H9 (cell line): ENCODE measurements around the gene NXPH1. TPM values are rescaled to one million over a fixed set of nuclear protein-coding genes. Genes with fewer than 3 reads are reported as not detected.

Experiments used
- DNase-seq: peaks from one replicate; pipeline ENCODE4 v3.0.0-alpha.2; 2017
- H2AFZ ChIP-seq: one replicate; pipeline ENCODE4 v1.6.1; 2013; ENCODE audit warnings: mild to moderate bottlenecking, low read length, control low read depth, moderate library complexity
- H2AK5ac ChIP-seq: 2 replicates; pipeline ENCODE4 v1.6.1; 2013; ENCODE audit warnings: low read length, control low read depth, mixed read lengths; ENCODE audit not compliant: insufficient read length
- H2BK120ac ChIP-seq: one replicate; pipeline ENCODE4 v1.6.1; 2013; ENCODE audit warnings: low read depth, mild to moderate bottlenecking, low read length, control low read depth, inconsistent platforms; ENCODE audit not compliant: poor library complexity, severe bottlenecking
- H2BK12ac ChIP-seq: 2 replicates; pipeline ENCODE4 v1.6.1; 2013; ENCODE audit warnings: low read length, control low read depth, mixed read lengths, low read depth; ENCODE audit not compliant: insufficient read length
- H2BK15ac ChIP-seq: 2 replicates; pipeline ENCODE4 v1.6.1; 2013; ENCODE audit warnings: low read depth, low read length, control low read depth
- H2BK20ac ChIP-seq: one replicate; pipeline ENCODE4 v1.6.1; 2013; ENCODE audit warnings: low read depth, mild to moderate bottlenecking, low read length, control low read depth, inconsistent platforms; ENCODE audit not compliant: poor library complexity, severe bottlenecking
- H2BK5ac ChIP-seq: 2 replicates; pipeline ENCODE4 v1.6.1; 2013; ENCODE audit warnings: low read length, control low read depth, mixed read lengths; ENCODE audit not compliant: insufficient read length
- H3K14ac ChIP-seq: 2 replicates; pipeline ENCODE4 v1.6.1; 2013; ENCODE audit warnings: low read length, control low read depth; ENCODE audit not compliant: insufficient read depth
- H3K18ac ChIP-seq: 2 replicates; pipeline ENCODE4 v1.6.1; 2013; ENCODE audit warnings: low read depth, mild to moderate bottlenecking, mixed read lengths, low read length, control low read depth; ENCODE audit not compliant: insufficient read length
- H3K23ac ChIP-seq: 2 replicates; pipeline ENCODE4 v1.6.1; 2013; ENCODE audit warnings: low read length, control low read depth, mixed read lengths, low read depth; ENCODE audit not compliant: insufficient read length
- H3K23me2 ChIP-seq: 2 replicates; pipeline ENCODE4 v1.6.1; 2013; ENCODE audit warnings: low read depth, mild to moderate bottlenecking, mixed read lengths, low read length, control low read depth; ENCODE audit not compliant: insufficient read length, poor library complexity, severe bottlenecking
- H3K27ac ChIP-seq: 2 replicates; pipeline ENCODE4 v1.5.1; 2013; ENCODE audit warnings: low read length, control low read depth, mixed read lengths, low read depth; ENCODE audit not compliant: insufficient read length
- H3K27me3 ChIP-seq: 2 replicates; pipeline ENCODE4 v1.6.1; 2013; ENCODE audit warnings: low read length, control low read depth, inconsistent platforms; ENCODE audit not compliant: insufficient read depth
- H3K4ac ChIP-seq: 2 replicates; pipeline ENCODE4 v1.6.1; 2013; ENCODE audit warnings: low read depth, mild to moderate bottlenecking, control low read depth, inconsistent platforms, low read length, moderate library complexity
- H3K4me1 ChIP-seq: 2 replicates; pipeline ENCODE4 v1.6.1; 2013; ENCODE audit warnings: low read length, control low read depth, inconsistent platforms; ENCODE audit not compliant: insufficient read depth
- H3K4me2 ChIP-seq: 2 replicates; pipeline ENCODE4 v1.6.1; 2013; ENCODE audit warnings: low read length, control low read depth, mixed read lengths; ENCODE audit not compliant: insufficient read length, insufficient read depth
- H3K56ac ChIP-seq: 2 replicates; pipeline ENCODE4 v1.6.1; 2013; ENCODE audit warnings: low read depth, mild to moderate bottlenecking, mixed read lengths, low read length, control low read depth; ENCODE audit not compliant: insufficient read length
- H3K79me1 ChIP-seq: 2 replicates; pipeline ENCODE4 v1.6.1; 2013; ENCODE audit warnings: low read depth, mild to moderate bottlenecking, moderate library complexity, low read length, control low read depth, inconsistent platforms; ENCODE audit not compliant: insufficient read depth, poor library complexity, severe bottlenecking
- H3K79me2 ChIP-seq: 2 replicates; pipeline ENCODE4 v1.6.1; 2013; ENCODE audit warnings: low read length, control low read depth, inconsistent platforms; ENCODE audit not compliant: insufficient read depth
- H3K9ac ChIP-seq: 2 replicates; pipeline ENCODE4 v1.6.1; 2013; ENCODE audit warnings: low read length, control low read depth, mixed read lengths; ENCODE audit not compliant: insufficient read length; ENCODE audit errors: extremely low read depth
- H3K9me3 ChIP-seq: one replicate; pipeline ENCODE4 v1.6.1; 2013; ENCODE audit warnings: low read depth, low read length, inconsistent platforms; ENCODE audit not compliant: control insufficient read depth
- H3T11ph ChIP-seq: one replicate; pipeline ENCODE4 v1.6.1; 2013; ENCODE audit warnings: mild to moderate bottlenecking, low read length, control low read depth, inconsistent platforms
- H4K20me1 ChIP-seq: one replicate; pipeline ENCODE4 v1.6.1; 2013; ENCODE audit not compliant: control insufficient read depth, insufficient read length, insufficient read depth
- H4K5ac ChIP-seq: 2 replicates; pipeline ENCODE4 v1.6.1; 2013; ENCODE audit warnings: low read depth, mild to moderate bottlenecking, mixed read lengths, low read length, control low read depth; ENCODE audit not compliant: insufficient read length
- H4K8ac ChIP-seq: replicated peaks from 2 replicates; pipeline ENCODE4 v1.6.1; 2013; ENCODE audit warnings: low read length, control low read depth, mixed read lengths, low read depth; ENCODE audit not compliant: insufficient read length
- H4K91ac ChIP-seq: 2 replicates; pipeline ENCODE4 v1.6.1; 2013; ENCODE audit warnings: low read depth, mild to moderate bottlenecking, moderate library complexity, mixed read lengths, low read length, control low read depth; ENCODE audit not compliant: insufficient read length
- H3K27ac Mint-ChIP-seq, 3 experiments: 2 replicates in 2 of 3; 3 replicates in 1 of 3; pipeline ENCODE4 v1.8.0; 2020 to 2021; ENCODE audit warnings: mixed read lengths in 3 of 3, mild to moderate bottlenecking in 1 of 3, moderate library complexity in 1 of 3
- H3K27me3 Mint-ChIP-seq: 2 replicates; pipeline ENCODE4 v1.8.0; 2021; ENCODE audit warnings: low read depth, mild to moderate bottlenecking, moderate library complexity, mixed read lengths
- H3K36me3 Mint-ChIP-seq, 3 experiments: 2 replicates in 2 of 3; 3 replicates in 1 of 3; pipeline ENCODE4 v1.8.0; 2020 to 2021; ENCODE audit warnings: low read depth in 3 of 3, mixed read lengths in 3 of 3; ENCODE audit not compliant: insufficient read depth in 1 of 3
- H3K4me1 Mint-ChIP-seq, 2 experiments: 2 replicates each; pipeline ENCODE4 v1.8.0; 2020; ENCODE audit warnings: mixed read lengths in 2 of 2
- H3K4me3 Mint-ChIP-seq, 2 experiments: 2 replicates in 1 of 2; 3 replicates in 1 of 2; pipeline ENCODE4 v1.8.0; 2020 to 2021; ENCODE audit warnings: mild to moderate bottlenecking in 2 of 2, mixed read lengths in 2 of 2, moderate library complexity in 1 of 2
- H3K9me3 Mint-ChIP-seq, 2 experiments: 2 replicates in 1 of 2; 3 replicates in 1 of 2; pipeline ENCODE4 v1.8.0; 2020; ENCODE audit warnings: mild to moderate bottlenecking in 2 of 2, mixed read lengths in 2 of 2, moderate library complexity in 1 of 2
- CTCF ChIP-seq: fragments of 200-600 bp; sonication (generic); conservative IDR thresholded peaks from 3 replicates; pipeline ENCODE4 v1.8.0; 2021; ENCODE audit warnings: antibody characterized with exemption, mild to moderate bottlenecking
- WGBS: extraction: QIAGEN DNeasy Blood & Tissue Kit; methylation state at CpG from one replicate; pipeline ENCODE4 v1.1.7; 2013; ENCODE audit warnings: missing lambda C conversion rate, low lambda C conversion rate, mixed read lengths; ENCODE audit not compliant: insufficient read length; ENCODE audit errors: extremely low coverage; 5-methylcytosine and 5-hydroxymethylcytosine counted together
- total RNA-seq: library from RNA; stranded (reverse); gene quantifications from 2 replicates; pipeline ENCODE4 v1.2.1, GENCODE V29; 2021

The NXPH1 gene
- total RNA-seq, 1 experiment from 2014 or later = 0.15 TPM

- no peak overlapping the region for H2BK20ac ChIP-seq
- no peak overlapping the region for H3K4me3 Mint-ChIP-seq
- WGBS = no CpG with 5 or more reads among the region's 5 CpGs
- no peaks in the 10 kb centered on the region for H3K79me1 ChIP-seq
- H2BK15ac ChIP-seq = no peak overlapping the region
- no peak overlapping the region for H3K23ac ChIP-seq
- no peaks in the 10 kb centered on the region for H3K9me3 Mint-ChIP-seq
- H4K5ac ChIP-seq = no peak overlapping the region
- TF ChIP-seq CTCF = no peak
- H4K91ac ChIP-seq = no peak overlapping the region
- no peak overlapping the region for H3K27ac Mint-ChIP-seq
- H3K9me3 ChIP-seq = no peaks in the 10 kb centered on the region
- H3K27ac ChIP-seq = no peak overlapping the region
- H3K9ac ChIP-seq = no peak overlapping the region
- no peaks in the 10 kb centered on the region for H3K79me2 ChIP-seq
- H3K4me2 ChIP-seq = no peak overlapping the region
- H2AK5ac ChIP-seq = no peak overlapping the region
- H3K14ac ChIP-seq = no peak overlapping the region
- no peaks in the 10 kb centered on the region for H4K20me1 ChIP-seq
- no peak for DNase-seq
- H3K18ac ChIP-seq = no peak overlapping the region
- no peak overlapping the region for H3K4ac ChIP-seq
- no peak overlapping the region for H4K8ac ChIP-seq
- no peaks in the 10 kb centered on the region for H3K23me2 ChIP-seq
- peaks cover 10 to 13% of the 10 kb centered on the region in 2 experiments for H3K4me1 Mint-ChIP-seq
- no peak overlapping the region for H2AFZ ChIP-seq
- no peak overlapping the region for H2BK12ac ChIP-seq
- H3K27me3 ChIP-seq = no peaks in the 10 kb centered on the region
- no peaks in the 10 kb centered on the region for H3K36me3 Mint-ChIP-seq
- H2BK5ac ChIP-seq = no peak overlapping the region
- no peak overlapping the region for H3K56ac ChIP-seq
- 0 out of 2 replicates have a peak, but pooled peaks cover 2% of the 10 kb centered on the region for H3K4me1 ChIP-seq
- no peak overlapping the region for H3T11ph ChIP-seq
- no peak overlapping the region for H2BK120ac ChIP-seq
- no peaks in the 10 kb centered on the region for H3K27me3 Mint-ChIP-seq
These were observed 160.7 kb downstream of the NXPH1 start for GRCh38 chr7:8594115-8594514.
